Left kidney (tissue), 2 donors: ENCODE measurements around the gene STMP1. TPM values are rescaled to one million over a fixed set of nuclear protein-coding genes. Genes with fewer than 3 reads are reported as not detected.
"Not testable (repeated sequence)": the region's sequence is repeated elsewhere in the genome, so short reads cannot be mapped to it uniquely, and the experiment has no call there.

ENCODE experiments used
- DNase-seq: peaks from one replicate; pipeline ENCODE4 v3.0.0-alpha.2; 2013
- polyA plus RNA-seq: library from polyadenylated mRNA; unstranded; fragments of 120-200 nt; gene quantifications from one replicate; pipeline ENCODE4 v1.2.1, GENCODE V29; 2013; ENCODE audit not compliant: insufficient read length

Gene STMP1
- polyA plus RNA-seq, 1 donor, result 76.5 TPM

DNA sequence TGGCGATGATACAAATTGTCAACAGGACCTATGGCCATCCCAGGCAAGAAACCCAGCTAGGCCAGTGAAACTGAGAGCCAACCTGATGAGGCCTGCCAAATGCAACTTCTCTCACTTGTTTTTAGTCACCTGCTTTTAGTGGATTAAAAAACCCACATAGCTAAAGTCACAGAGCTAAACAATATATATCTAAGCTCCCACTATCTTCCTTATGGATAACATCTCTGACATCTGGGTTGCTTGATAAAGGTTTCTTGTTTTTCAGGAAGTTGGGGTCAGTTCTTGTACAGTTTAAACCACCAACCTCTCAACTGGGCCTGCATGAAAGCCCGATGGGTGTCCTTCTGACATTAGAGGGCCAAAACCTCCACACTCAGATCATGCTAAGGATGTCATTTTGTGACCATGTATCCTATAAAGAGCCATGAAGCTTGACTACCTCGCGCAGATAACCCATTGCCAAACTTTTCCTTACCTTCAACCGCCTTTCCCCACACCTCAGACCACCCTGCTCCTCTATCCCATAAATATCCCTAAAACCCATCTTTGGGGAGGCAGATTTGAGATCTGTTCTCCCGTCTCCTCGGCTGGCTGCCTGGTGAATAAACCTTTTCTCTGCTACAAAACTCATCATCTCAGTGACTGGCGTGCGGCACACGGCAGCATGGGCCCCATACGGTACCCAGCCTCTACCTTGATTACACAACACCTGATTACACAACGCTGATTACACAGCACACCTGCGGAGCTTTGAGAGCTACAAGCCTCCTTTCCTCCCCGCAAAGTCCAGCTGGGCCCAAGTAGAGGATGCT lies 797 bp upstream of the STMP1 start:
- no peak for DNase-seq

DNA sequence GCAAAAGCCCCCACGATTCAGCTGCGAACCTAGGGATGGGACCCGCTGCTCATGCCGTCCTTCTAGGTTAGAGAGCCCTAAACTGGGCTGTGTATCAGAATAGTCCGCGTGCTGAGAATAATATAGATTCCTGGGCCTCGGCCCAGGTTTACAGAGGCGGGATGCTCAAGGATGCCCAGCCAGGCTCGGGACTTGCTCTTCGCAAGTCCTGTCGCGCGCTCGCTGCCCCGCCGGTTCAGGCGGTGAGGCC lies 266 bp upstream of the STMP1 start:
- DNase-seq, result no peak

DNA sequence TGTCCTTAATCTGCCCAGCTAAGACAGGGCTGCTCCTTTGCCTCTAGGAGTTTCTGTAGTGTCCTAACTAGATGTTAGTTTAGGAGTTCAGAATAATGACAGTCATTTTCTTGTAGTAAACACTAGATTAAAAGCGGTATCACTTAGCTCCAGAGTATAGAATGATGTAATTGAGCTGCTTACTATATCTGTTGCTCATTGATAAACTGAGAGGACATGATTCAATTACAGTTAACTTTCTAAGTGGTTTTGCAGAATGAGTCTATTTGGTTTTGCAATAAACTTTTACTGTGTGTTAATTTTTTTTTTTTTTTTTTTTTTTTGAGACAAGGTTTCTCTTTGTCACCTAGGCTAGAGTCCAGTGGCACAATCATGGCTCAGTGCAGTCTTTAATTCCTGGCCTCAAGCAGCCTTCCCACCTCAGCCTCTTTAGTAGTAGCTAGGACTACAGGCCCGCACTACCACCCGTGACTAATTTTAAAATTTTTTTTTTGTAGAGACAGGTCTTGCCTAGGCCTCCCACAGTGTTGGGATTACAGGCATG lies 1.8 kb downstream of the STMP1 start:
- no peak for DNase-seq

DNA sequence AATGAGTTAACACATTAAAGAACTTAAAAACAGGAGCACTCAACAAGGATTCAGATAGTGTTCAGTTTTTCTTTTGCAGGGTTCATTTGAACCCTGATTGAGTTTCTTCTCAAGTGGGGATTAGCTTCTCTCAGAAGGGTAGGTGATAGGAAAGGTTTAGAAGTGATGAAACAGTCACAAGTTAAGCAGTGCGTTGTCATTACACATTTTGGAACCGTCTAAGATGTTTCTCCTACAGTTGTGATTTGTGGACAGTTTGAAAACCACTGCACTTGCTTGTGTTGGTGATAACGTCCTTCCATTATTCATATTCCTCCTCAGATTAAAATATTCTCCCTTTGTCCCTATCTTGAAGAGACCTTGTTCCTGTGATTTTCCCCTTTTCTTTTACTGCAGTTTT lies 2.7 kb downstream of the STMP1 start:
- DNase-seq, result no peak

DNA sequence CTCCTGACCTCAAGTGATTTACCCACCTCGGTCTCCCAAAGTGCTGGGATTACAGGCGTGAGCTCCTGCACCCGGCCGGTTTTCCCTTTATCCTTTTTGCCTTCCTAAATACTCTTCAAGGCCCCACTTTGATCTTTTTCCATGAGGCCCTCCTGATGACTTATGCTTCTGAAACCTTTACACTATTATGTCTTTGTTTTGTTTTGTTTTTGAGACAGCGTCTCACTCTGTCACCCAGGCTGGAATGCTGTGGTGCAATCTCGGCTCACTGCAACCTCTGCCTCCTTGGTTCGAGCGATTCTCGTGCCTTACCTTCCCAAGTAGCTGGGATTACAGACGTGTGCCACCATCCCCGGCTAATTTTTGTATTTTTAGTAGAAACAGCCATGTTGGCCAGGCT lies 3.8 kb downstream of the STMP1 start:
- DNase-seq, result no peak

DNA sequence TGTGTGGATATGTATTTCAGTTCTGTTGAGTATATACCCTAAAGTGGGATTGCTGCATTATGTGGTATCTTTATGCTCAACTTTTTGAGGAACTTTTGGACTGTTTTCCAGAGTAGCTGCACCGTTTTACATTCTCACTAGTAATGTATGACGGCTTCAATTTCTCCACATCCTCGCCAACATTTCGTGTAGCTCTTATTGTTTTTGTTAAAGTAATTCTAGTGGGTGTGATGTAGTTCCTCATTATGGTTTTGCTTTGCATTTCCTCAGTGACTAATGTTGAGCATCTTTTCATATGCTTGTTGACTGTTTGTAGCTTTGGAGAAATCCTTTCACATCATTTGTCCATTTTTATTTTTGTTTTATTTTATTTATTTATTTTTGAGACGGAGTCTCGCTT lies 4.5 kb downstream of the STMP1 start:
- no peak for DNase-seq

DNA sequence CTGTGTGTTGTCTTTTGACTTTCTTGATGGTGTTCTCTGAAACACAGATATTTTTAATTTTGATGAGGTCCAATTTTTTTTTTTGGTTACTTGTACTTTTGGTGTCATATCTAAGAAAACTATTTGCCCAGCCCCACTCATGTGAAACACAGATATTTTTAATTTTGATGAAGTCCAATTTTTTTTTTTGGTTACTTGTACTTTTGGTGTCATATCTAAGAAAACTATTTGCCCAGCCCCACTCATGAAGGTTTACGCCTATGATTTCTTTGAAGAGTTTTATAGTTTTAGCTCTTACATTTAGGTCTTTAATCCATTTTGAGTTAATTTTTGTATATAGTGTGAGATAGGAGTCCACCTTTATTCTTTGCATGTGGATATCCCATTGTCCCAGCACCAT lies 5.3 kb downstream of the STMP1 start:
- DNase-seq, result not testable (repeated sequence)

DNA sequence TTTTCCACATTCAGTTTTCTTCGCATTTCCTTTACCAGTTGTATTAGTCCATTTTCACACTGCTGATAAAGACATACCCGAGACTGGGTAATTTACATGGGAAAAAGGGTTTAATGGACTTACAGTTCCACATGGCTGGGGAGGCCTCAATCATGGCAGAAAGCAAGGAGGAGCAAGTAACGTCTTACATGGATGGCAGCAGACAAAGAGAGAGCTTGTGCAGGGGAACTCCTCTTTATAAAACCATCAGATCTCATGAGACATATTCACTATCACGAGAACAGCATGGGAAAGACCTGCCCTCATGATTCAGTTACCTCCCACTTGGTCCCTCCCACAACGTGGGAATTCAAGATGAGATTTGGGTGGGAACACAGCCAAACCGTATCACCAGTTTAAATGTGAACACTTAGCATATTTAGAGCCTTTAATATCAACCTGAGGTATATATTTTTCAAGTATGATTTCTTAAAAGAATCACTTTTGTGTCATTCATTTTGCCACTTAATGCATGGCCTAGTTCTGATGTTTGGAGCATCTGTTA lies 6.6 kb downstream of the STMP1 start:
- DNase-seq, result not testable (repeated sequence)

DNA sequence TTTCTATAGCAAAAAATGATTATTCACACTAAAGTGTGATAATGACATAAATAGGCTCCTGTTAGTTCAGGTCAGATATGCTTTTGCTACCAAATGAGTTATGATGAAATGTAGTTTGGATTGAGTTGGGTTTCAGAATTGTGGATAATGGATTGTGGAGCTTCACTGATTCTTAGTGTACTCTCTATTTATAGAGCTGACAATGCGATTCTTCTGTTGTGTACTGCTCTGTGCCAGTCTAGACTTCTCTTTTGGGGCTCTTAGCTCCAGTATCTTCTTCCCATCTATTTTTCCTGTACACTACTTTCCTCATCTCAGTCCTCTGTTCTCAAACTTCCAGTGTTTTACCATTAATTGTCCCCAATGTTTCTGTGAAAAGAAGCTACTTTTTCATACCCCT lies 7.5 kb downstream of the STMP1 start:
- DNase-seq, result no peak

DNA sequence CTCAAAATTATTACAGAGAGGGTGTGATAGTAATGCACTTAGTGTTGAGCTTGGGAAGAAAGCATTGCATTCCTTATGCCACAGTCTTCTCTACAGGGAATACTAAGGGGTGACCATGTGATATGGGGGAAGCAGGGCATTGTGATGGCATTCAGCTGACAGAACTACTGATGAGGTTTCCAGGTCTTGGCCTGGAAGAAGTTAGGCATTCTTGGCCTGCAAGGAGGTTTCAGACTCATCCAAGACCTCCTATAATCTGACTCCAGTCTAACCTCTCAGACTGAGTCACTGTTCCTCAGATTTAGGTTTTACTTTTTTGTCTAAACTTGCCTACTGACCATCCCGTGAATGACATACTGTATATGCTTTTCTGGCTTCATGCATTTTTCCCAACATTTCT lies 7.9 kb downstream of the STMP1 start:
- DNase-seq, result no peak

DNA sequence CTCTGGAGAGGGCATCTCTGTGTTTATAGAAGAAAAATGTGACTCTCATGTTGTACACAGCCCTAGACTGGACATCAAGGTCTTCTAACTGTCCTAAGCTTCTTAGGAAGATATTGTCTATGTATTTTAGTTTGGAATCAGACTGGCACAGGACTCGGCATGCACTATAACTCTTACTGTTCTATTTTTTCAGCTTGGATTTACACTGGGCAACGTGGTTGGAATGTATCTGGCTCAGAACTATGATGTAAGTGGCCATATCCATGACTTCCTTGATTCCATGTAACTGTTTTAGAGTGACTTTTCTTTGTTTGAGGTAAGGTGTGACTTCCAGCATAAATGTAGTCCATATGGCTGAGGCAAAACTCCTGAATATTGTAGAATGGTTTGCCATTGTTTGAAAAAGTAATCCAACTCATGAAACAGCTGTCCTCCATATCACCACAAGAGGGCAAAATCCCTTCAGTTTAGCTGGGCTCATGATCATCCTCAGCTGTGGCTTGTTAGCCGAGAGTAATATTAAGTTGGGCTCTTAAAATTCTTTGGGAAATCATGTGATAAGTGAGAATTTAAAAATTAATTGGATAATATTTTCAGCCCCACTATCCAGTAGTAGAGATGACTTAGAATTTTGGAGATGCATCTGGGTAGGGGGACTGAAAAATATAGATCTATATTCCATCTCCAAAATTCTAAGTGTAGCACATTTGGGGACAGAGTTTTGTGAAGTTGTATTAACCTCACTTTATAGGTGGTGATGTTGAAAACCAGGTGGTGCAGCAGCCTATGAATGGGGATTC lies 10.4 kb downstream of the STMP1 start:
- DNase-seq, result peak; percentile 59

DNA sequence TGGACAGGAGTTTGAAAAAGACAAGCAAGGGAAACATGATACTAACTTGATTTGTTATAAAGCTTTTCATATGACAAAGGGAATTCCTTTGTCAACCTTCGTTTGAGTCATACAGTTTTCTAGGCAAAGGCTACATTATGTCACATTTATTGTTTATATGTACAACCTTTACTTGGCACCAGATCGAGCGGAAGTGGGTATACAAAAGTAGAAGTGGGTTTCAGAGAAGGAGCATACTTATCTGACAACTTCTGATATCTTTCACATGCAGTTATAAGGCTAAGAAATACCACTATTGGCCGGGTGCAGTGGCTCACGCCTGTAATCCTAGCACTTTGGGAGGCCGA lies 11.0 kb downstream of the STMP1 start:
- DNase-seq, result no peak

DNA sequence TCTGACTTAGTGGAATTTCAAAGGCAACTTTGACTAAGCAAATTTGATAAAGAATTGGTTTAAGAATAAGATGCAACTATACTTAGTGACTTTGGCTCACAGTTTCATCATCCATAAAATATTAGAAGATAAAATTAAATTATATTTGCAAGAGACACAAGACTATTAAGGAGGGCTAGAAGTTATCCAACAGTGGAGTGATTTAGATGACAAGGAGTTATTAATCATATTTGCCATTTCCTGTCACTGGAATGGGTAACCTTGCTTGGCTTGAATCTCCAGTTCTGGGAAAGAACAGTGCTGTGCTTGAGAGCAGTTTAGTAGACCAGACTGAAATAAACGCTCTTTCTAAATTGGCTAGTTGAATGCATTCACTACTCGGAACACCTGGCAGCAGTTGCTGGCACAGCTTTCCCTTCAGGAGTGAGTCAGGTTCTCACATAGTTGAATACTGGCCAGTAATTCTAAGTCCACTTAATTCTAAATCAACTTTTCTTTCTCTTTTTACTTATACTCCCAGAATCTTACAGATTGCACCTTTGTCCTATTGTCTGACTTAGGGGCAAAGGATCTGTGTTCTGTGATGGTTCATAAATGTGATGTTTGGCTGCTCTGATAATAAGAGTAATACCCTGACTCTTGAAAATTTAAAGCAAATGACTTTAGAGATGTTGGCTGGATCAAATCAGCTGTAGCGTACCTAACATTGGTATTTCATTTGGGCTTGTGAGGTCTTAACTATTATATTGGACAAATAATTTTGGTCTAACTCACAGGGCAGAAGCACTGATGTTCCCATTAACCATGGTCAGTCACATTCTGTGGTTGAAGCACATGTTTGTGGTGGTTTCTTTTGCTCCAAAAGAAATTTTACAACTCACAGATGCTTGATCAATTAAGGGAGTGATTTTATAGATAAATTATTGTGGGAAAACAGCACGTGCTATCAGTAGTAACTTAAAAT lies 16.6 kb downstream of the STMP1 start:
- DNase-seq, result no peak

DNA sequence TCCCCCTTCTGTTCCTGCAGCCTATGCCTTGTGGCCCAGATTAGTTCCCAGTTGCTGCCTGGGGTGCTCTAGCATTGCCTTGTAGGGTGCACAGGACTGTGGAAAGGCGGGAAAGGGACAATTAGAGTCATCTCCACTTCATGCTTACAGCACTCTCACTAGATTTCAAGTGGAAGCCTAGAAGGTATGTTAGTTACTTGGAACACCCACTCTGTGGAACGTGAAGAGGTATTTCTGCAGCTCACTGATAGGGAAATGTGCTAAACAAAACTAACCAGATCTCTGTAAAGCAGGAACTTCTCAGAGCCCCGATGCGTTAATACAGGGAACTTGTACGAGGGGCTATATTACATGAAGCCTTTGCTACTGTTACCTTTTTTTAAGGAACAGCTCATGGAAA lies 19.4 kb downstream of the STMP1 start:
- no peak for DNase-seq

DNA sequence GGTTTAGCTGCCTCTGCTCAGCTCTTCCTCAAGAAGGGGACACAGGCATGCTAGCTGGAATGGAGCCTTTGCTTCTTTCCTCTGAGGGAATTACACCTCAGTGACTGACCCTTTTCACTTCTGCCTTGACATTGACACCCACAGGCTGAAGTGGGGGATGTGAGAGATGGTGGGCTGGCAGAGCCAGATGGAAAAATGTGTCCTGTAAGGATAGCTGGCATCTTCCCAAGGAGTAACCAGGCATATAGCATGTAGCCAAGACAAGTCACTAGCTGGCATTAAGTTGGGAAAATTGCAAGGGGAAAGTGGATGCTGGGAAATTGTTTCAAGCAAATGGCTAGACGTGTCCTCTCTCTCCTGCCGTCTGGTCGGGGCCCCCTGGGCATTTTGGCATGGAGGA lies 19.9 kb downstream of the STMP1 start:
- no peak for DNase-seq

DNA sequence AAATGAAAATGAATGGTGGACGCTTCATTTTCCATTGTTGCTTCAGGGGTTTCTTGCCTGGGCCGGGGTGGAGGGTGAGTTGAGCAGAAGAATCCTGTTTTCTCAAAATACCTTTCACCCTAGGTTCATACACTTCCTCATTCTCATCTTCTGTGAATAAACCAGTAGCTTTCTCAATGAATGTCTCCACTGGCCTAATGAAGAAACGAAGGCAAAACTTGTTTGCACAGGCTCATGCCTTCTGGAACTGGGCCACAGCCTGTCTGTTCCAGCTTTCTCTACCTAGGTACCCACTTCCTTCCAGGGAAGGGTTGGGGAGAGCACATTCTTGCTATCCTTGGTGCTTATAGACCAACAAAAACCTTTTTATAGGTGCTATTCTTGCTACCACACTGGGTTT lies 21.3 kb downstream of the STMP1 start:
- DNase-seq, result no peak

DNA sequence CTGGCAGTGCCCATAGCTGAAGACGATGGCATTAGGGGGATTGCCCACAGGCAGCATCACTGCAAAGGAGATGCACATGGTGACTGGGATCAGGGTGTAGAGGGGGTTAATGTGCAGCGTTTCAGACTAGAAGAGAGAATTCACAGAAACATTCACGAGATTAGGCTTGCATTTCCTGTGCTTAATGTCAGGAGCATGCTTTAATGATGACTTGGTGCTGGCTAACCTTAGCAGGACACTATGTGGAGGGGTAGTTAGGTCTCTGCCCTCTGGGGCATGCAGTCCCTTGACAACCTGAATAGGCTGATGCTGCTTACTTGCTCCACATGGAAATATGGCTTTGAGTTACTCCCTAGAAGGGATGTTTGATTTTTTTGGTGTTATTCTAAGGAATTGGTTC lies 21.8 kb downstream of the STMP1 start:
- no peak for DNase-seq

DNA sequence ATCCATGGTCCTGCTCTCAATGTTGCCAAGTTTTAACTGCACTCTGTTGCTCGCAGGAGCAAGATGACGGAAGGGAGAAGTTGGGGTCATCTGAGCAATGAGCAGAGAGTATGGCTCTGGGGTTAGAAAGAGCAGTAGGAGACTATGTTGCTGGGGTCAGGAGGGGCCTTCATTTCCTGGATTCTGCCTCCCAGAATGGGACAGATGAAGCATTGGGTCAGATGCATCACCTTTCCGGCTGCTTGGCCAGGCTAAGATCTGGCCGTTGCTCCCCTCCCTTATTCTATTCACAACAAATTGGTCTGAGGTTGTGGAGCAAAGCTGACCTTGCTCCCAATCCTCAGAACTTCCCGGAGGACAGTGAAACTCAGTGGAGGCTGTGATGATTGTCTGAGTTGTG lies 22.4 kb downstream of the STMP1 start:
- no peak for DNase-seq

DNA sequence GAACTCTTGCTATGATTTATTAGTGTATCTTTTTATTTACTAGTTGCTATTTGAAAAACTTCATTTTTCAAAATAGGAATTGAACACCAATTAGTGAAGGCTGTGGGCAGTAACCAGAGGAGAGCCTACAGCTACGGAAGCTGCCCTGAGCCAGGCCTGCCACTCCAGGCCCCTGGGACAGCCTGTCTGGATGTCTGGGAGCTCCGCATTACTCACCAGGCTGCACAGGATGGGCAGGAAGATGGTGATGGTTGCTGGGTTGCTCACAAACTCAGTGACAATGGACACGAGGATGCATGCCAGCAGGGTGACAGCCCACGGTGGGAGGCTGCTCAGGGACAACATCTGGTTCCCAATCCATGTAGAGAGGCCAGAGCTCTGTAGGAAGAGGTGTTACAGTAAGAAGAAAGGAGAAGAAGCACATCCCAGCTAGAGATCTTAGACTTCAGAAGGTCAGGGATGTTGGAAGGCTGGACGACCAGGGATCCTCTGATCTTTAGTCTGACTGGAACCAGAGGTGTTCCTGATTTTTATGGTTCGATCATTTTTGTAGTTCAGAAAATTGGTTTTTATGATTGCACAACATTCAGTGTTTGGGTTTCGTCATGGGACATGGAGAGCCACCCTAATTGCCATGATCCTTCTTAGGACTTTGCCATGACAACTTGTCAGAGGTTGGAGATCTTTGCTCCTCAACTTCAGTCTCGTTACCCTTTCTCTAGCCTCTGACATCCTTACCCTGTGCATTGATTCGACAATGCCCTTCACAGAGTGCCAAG lies 23.2 kb downstream of the STMP1 start:
- no peak for DNase-seq

DNA sequence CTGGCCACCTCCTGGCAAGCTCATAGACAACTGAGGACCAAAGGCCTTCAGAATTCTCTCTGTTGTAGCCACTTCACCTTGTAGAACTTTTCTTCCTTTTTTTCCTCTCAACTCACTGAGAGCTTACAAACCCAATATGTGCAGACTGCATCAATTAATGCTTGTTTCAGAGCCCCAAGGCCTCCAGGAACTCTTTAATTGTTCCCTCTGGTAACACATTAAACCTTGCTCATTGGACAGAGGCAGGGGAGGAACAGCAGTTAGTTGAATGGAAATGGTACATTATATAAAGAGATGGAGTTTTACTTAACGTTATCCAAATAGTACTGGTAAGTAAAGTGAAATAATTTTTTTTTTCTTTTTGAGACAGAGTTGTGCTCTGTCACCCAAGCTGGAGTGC lies 25.2 kb downstream of the STMP1 start:
- no peak for DNase-seq

DNA sequence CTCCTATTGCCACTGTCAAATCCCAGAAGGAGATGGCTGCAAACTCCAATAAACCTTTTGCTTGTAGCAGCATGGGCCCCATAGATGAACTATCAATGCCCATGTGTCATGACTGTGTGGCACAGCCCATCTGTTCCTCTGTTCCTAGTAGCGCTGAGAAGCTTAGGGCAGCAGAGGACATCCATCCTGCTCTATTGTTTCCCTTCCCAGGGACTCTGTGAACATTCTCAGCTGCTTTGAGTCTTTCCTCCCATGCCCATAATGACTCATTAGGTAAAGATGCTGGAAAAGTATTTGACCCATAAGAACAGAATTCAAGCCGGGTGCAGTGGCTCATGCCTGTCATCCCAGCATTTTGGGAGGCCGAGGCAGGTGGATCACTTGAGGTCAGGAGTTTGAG lies 28.3 kb downstream of the STMP1 start:
- DNase-seq, result no peak

DNA sequence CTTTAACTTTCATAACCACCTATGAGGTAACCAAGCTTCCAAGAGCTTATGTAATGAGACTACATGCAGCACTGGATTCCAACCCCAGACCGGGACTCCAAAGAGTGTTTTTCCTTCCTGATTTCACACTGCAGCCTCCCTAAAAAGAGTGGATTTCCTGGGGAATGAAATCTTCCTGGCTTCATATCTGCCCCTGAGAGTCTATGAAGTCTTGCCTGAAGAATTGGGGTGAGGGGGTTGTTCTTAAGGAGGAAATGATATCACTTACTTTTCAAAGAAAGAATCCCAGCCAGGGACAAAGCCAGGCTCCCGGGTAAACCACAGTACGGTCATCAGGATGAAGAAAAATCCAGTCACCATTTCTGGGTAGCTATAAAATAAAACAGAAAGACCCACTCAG lies 29.7 kb downstream of the STMP1 start:
- DNase-seq, result no peak
